SH-SY5Y (cell line): ENCODE results near the gene CNGA3.

Experiments
- GATA2 ChIP-seq: IDR thresholded peaks from 2 replicates; pipeline ENCODE4 v1.6.1; 2011; ENCODE audit warnings: mild to moderate bottlenecking, low read depth, low read length
- GATA3 ChIP-seq: IDR thresholded peaks from 2 replicates; pipeline ENCODE4 v1.6.1; 2011; ENCODE audit warnings: low read depth, mild to moderate bottlenecking, low read length, moderate library complexity

GRCh38 chr2:98376301-98376910 lies 30.1 kb downstream of the CNGA3 start:
- TF ChIP-seq GATA2 (no peak), GATA3 (no peak)
